Loucy (cell line): Measurements from ENCODE around the gene STARD6.
A peak's percentile ranks its signal among the peaks of the same experiment; 100 is the strongest.

ENCODE experiments used
- H2AFZ ChIP-seq: fragments of 200-600 bp; sonication (generic); 2 replicates; pipeline ENCODE4 v1.6.0; 2016; ENCODE audit warnings: antibody characterized with exemption, mild to moderate bottlenecking, low read length, moderate library complexity
- H3F3A ChIP-seq: fragments of 200-600 bp; 2 replicates; pipeline ENCODE4 v1.6.0; 2016; ENCODE audit warnings: antibody characterized with exemption, low read depth, mild to moderate bottlenecking
- H3K27me3 ChIP-seq: fragments of 200-600 bp; sonication (generic); 2 replicates; pipeline ENCODE4 v1.6.1; 2014; ENCODE audit warnings: low read length, mild to moderate bottlenecking; ENCODE audit not compliant: insufficient read depth, poor library complexity, severe bottlenecking
- H3K36me3 ChIP-seq: fragments of 200-600 bp; sonication (generic); 2 replicates; pipeline ENCODE4 v1.6.1; 2016; ENCODE audit warnings: low read length; ENCODE audit not compliant: insufficient read depth
- H3K4me1 ChIP-seq: fragments of 200-600 bp; sonication (generic); 2 replicates; pipeline ENCODE4 v1.5.1; 2014; ENCODE audit warnings: low read length, mild to moderate bottlenecking; ENCODE audit not compliant: insufficient read depth, poor library complexity, severe bottlenecking
- H3K4me2 ChIP-seq: fragments of 200-600 bp; sonication (generic); 2 replicates; pipeline ENCODE4 v1.6.0; 2014; ENCODE audit warnings: antibody characterized with exemption, low read length, low read depth, mild to moderate bottlenecking; ENCODE audit not compliant: poor library complexity, severe bottlenecking
- H3K4me3 ChIP-seq: fragments of 200-600 bp; sonication (generic); 2 replicates; pipeline ENCODE4 v1.5.1; 2014; ENCODE audit warnings: low read length, mild to moderate bottlenecking, mixed read lengths; ENCODE audit not compliant: poor library complexity, severe bottlenecking
- H3K79me2 ChIP-seq: fragments of 200-600 bp; sonication (generic); 2 replicates; pipeline ENCODE4 v1.6.1; 2014; ENCODE audit warnings: low read length; ENCODE audit not compliant: insufficient read depth
- H3K9ac ChIP-seq: fragments of 200-600 bp; sonication (generic); 2 replicates; pipeline ENCODE4 v1.6.0; 2014; ENCODE audit warnings: mild to moderate bottlenecking, low read depth, low read length, moderate library complexity; ENCODE audit not compliant: poor library complexity, severe bottlenecking
- H3K9me2 ChIP-seq: fragments of 200-600 bp; sonication (generic); replicated peaks from 2 replicates; pipeline ENCODE4 v1.6.1; 2016; ENCODE audit warnings: low read depth, low read length, mixed read lengths
- H3K9me3 ChIP-seq: fragments of 200-600 bp; sonication (generic); 2 replicates; pipeline ENCODE4 v1.6.1; 2014; ENCODE audit warnings: mild to moderate bottlenecking, antibody characterized with exemption, low read length, low read depth; ENCODE audit not compliant: insufficient read depth
- H4K20me1 ChIP-seq: fragments of 200-600 bp; sonication (generic); 2 replicates; pipeline ENCODE4 v1.6.0; 2014; ENCODE audit warnings: antibody characterized with exemption, low read length, mild to moderate bottlenecking; ENCODE audit not compliant: insufficient read depth, poor library complexity, severe bottlenecking
- EZH2phosphoT487 ChIP-seq: fragments of 200-600 bp; IDR thresholded peaks from 2 replicates; pipeline ENCODE4 v1.6.1; 2018; ENCODE audit warnings: antibody characterized with exemption, mild to moderate bottlenecking, moderate library complexity, borderline replicate concordance
- TF ChIP-seq, protein P1 (sequence below): fragments of 200-600 bp; sonication (generic); conservative IDR thresholded peaks from 2 replicates; pipeline ENCODE4 v1.5.1; 2014; ENCODE audit warnings: mild to moderate bottlenecking, antibody characterized with exemption, low read length

The STARD6 gene

DNA sequence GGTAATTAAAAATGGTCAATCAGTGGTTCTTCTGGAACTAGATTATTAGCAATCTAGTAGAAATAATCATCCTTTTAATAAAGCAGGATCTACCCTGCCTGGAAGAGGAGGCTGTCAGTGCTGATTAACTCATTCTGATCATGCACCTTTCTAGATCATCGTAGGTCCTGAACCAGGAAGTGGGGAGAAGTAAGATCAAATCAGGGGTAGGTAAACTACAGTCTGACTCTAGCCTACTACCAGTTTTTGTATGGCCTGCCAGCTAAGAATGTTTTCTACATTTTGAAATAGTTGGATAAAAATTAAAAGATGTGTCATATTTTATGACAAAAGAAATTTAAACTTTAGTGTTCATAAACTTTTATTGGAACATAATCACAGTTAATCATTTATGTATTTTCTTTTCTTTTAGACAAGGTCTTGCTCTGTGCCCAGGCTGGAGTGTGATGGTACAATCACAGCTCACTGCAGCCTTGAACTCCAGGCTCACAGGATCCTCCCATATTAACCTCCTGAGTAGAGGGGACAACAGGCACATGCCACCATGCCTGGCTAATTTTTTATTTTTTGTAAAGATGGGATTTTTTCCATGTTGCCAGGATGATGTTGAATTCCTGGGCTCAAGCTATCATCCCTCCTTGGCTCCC is 36.1 kb upstream of the STARD6 start:
- H2AFZ ChIP-seq, result peak overlapping the region; percentile 40; the same call in 1 of the 2 replicates

GRCh38 chr18:54392543-54393023 is 34.9 kb upstream of the STARD6 start:
- Histone ChIP-seq H2AFZ (no peak overlapping the region), H3K9ac (no peak overlapping the region), H3K79me2 (no peaks in the 10 kb centered on the region), H3K4me2 (no peak overlapping the region), H3K4me1 (peaks cover 33% of the 10 kb centered on the region), H4K20me1 (no peaks in the 10 kb centered on the region), H3K9me2 (no peaks in the 10 kb centered on the region), H3F3A (no peaks in the 10 kb centered on the region), H3K36me3 (no peaks in the 10 kb centered on the region), H3K9me3 (no peaks in the 10 kb centered on the region), H3K4me3 (no peak overlapping the region), H3K27me3 (no peaks in the 10 kb centered on the region)
- TF ChIP-seq, protein P1, sequence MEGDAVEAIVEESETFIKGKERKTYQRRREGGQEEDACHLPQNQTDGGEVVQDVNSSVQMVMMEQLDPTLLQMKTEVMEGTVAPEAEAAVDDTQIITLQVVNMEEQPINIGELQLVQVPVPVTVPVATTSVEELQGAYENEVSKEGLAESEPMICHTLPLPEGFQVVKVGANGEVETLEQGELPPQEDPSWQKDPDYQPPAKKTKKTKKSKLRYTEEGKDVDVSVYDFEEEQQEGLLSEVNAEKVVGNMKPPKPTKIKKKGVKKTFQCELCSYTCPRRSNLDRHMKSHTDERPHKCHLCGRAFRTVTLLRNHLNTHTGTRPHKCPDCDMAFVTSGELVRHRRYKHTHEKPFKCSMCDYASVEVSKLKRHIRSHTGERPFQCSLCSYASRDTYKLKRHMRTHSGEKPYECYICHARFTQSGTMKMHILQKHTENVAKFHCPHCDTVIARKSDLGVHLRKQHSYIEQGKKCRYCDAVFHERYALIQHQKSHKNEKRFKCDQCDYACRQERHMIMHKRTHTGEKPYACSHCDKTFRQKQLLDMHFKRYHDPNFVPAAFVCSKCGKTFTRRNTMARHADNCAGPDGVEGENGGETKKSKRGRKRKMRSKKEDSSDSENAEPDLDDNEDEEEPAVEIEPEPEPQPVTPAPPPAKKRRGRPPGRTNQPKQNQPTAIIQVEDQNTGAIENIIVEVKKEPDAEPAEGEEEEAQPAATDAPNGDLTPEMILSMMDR, result peak; percentile 84
- TF ChIP-seq EZH2phosphoT487, result no peak

More for the DNA sequence above, 36.1 kb upstream of the STARD6 start:
- Histone ChIP-seq H3K9ac (no peak overlapping the region), H3K4me1 (peaks cover 22% of the 10 kb centered on the region), H4K20me1 (no peaks in the 10 kb centered on the region), H3K4me2 (no peak overlapping the region), H3K4me3 (no peak overlapping the region), H3K79me2 (no peaks in the 10 kb centered on the region), H3K36me3 (no peaks in the 10 kb centered on the region), H3K9me2 (no peaks in the 10 kb centered on the region), H3F3A (no peaks in the 10 kb centered on the region), H3K9me3 (no peaks in the 10 kb centered on the region), H3K27me3 (no peaks in the 10 kb centered on the region)
- TF ChIP-seq, protein P1, result no peak
- TF ChIP-seq EZH2phosphoT487, result no peak

GRCh38 chr18:54390838-54391237 is 33.2 kb upstream of the STARD6 start:
- TF ChIP-seq EZH2phosphoT487, result no peak
- TF ChIP-seq, protein P1, result no peak
- Histone ChIP-seq H3K79me2 (no peaks in the 10 kb centered on the region), H3K4me1 (peaks cover 41% of the 10 kb centered on the region), H3K9me2 (no peaks in the 10 kb centered on the region), H3K4me2 (no peak overlapping the region), H2AFZ (no peak overlapping the region; the same call in 1 of the 2 replicates), H3K4me3 (no peak overlapping the region), H3K36me3 (no peaks in the 10 kb centered on the region), H4K20me1 (no peaks in the 10 kb centered on the region), H3K9ac (no peak overlapping the region), H3F3A (no peaks in the 10 kb centered on the region), H3K9me3 (no peaks in the 10 kb centered on the region), H3K27me3 (no peaks in the 10 kb centered on the region)
